A673 (cell line): ENCODE data around the gene DDX41. TPM values are rescaled to one million over a fixed set of nuclear protein-coding genes. Genes with fewer than 3 reads are reported as not detected.

Source experiments
- BruUV-seq: library from RNA; stranded (reverse); fragments of 400-500 nt; replicated peaks from 2 replicates; lab custom pipeline; 2021; lab: Mats Ljungman, UMichigan
- CTCF ChIA-PET: fragments of 300-600 bp; sonication (Branson Sonifier 250); formaldehyde crosslinking; loops from one replicate; lab custom pipeline; 2022; ENCODE audit warnings: antibody characterized with exemption; lab: Charles Lee
- POLR2A ChIA-PET: fragments of 300-600 bp; sonication (Branson Sonifier 250); formaldehyde crosslinking; loops from one replicate; lab custom pipeline; 2022; ENCODE audit warnings: antibody characterized with exemption; ENCODE audit not compliant: low non-redundant PET; lab: Charles Lee
- DNase-seq: peaks from one replicate; pipeline ENCODE4 v3.0.0-alpha.2; 2015; ENCODE audit warnings: low spot score
- H3K27ac ChIP-seq: fragments of 200-600 bp; sonication (generic); 2 replicates; pipeline ENCODE4 v1.5.1; 2016; ENCODE audit warnings: mixed run types, low read depth, mild to moderate bottlenecking, mixed read lengths, antibody characterized with exemption, low read length; ENCODE audit not compliant: poor library complexity, severe bottlenecking
- H3K27me3 ChIP-seq: fragments of 200-600 bp; sonication (generic); replicated peaks from 2 replicates; pipeline ENCODE4 v1.6.1; 2017; ENCODE audit warnings: mixed run types, low read depth, mild to moderate bottlenecking, mixed read lengths, antibody characterized with exemption, low read length; ENCODE audit not compliant: insufficient read depth, poor library complexity
- H3K36me3 ChIP-seq: fragments of 200-600 bp; sonication (generic); 2 replicates; pipeline ENCODE4 v1.6.1; 2016; ENCODE audit warnings: mixed run types, mild to moderate bottlenecking, mixed read lengths, antibody characterized with exemption, low read length; ENCODE audit not compliant: insufficient read depth, poor library complexity, severe bottlenecking
- H3K4me1 ChIP-seq: fragments of 200-600 bp; sonication (generic); 2 replicates; pipeline ENCODE4 v1.6.1; 2017; ENCODE audit warnings: mixed run types, mild to moderate bottlenecking, mixed read lengths, antibody characterized with exemption, low read length; ENCODE audit not compliant: insufficient read depth, poor library complexity, severe bottlenecking
- H3K4me3 ChIP-seq: fragments of 200-600 bp; sonication (generic); 2 replicates; pipeline ENCODE4 v1.5.1; 2016; ENCODE audit warnings: low read depth, mixed run types, mild to moderate bottlenecking, mixed read lengths, low read length; ENCODE audit not compliant: poor library complexity, severe bottlenecking
- H3K9me3 ChIP-seq: fragments of 200-600 bp; sonication (generic); 2 replicates; pipeline ENCODE4 v1.6.1; 2016; ENCODE audit warnings: mixed run types, low read depth, mild to moderate bottlenecking, mixed read lengths, antibody characterized with exemption, low read length; ENCODE audit not compliant: poor library complexity, severe bottlenecking
- CTCF ChIP-seq: fragments of 300-800, 200-600 bp; sonication (generic); conservative IDR thresholded peaks from 2 replicates; pipeline ENCODE4 v1.5.1; 2017; ENCODE audit warnings: low read depth, mild to moderate bottlenecking, antibody characterized with exemption, low read length, moderate library complexity, mixed read lengths
- EZH2 ChIP-seq: fragments of 200-600 bp; sonication (generic); IDR thresholded peaks from 2 replicates; pipeline ENCODE4 v1.6.1; 2017; ENCODE audit warnings: borderline replicate concordance, low read depth, mild to moderate bottlenecking, mixed read lengths, antibody characterized with exemption, low read length; ENCODE audit not compliant: poor library complexity, severe bottlenecking
- intact Hi-C: fragments of 100-400 bp; cut with micrococcal nuclease; formaldehyde crosslinking; loops from one replicate; pipeline ENCODE4 v1.10.0; 2022; ENCODE audit not compliant: unreplicated experiment
- total RNA-seq: library from RNA; stranded (reverse); gene quantifications from 2 replicates; pipeline ENCODE4 v1.2.3, GENCODE V29; 2021

Gene DDX41
- total RNA-seq, 1 experiment from 2014 or later = 82.3 TPM

- Histone ChIP-seq H3K36me3 (peaks cover 20% of the 10 kb centered on the region), H3K4me3 (no peak overlapping the region), H3K27ac (no peak overlapping the region), H3K27me3 (no peaks in the 10 kb centered on the region), H3K9me3 (no peaks in the 10 kb centered on the region), H3K4me1 (no peaks in the 10 kb centered on the region)
- no peak for TF ChIP-seq CTCF
- no peak for TF ChIP-seq EZH2
- intact Hi-C loops = no loop called here
- ChIA-PET CTCF (no interaction called here), POLR2A (no interaction called here)
- no TSS peak for BruUV-seq
- no peak for DNase-seq
These were observed 32.5 kb downstream of the DDX41 start for GRCh38 chr5:177483994-177484901.

- no peaks in the 10 kb centered on the region for H3K27me3 ChIP-seq
- no peak overlapping the region for H3K27ac ChIP-seq
- TF ChIP-seq EZH2 (no peak), CTCF (no peak)
- no peak overlapping the region for H3K4me3 ChIP-seq
- intact Hi-C loops = no loop called here
- H3K36me3 ChIP-seq = peaks cover 14% of the 10 kb centered on the region
- H3K9me3 ChIP-seq = no peaks in the 10 kb centered on the region
- CTCF ChIA-PET = interaction anchor here (0.6 kb wide), 1 partner anchor 176 kb away, joined by 5 read pairs; no protein-coding TSS in a partner anchor
- POLR2A ChIA-PET = no interaction called here
- no peaks in the 10 kb centered on the region for H3K4me1 ChIP-seq
- BruUV-seq = no TSS peak
- no peak for DNase-seq
These were observed 33.7 kb downstream of the DDX41 start for GRCh38 chr5:177483042-177483441.

GRCh38 chr5:177482359-177482795 is 34.4 kb downstream of the DDX41 start:
- no peak for TF ChIP-seq CTCF
- TF ChIP-seq EZH2 = no peak
- no TSS peak for BruUV-seq
- no peaks in the 10 kb centered on the region for H3K27me3 ChIP-seq
- H3K9me3 ChIP-seq = no peaks in the 10 kb centered on the region
- ChIA-PET CTCF (interaction anchor here (0.6 kb wide), 1 partner anchor 175 kb away, joined by 5 read pairs; no protein-coding TSS in a partner anchor), POLR2A (no interaction called here)
- intact Hi-C loops = no loop called here
- no peak overlapping the region for H3K27ac ChIP-seq
- H3K36me3 ChIP-seq = peaks cover 8% of the 10 kb centered on the region
- H3K4me1 ChIP-seq = no peaks in the 10 kb centered on the region
- no peak overlapping the region for H3K4me3 ChIP-seq
- DNase-seq = no peak
